ENCODE data around the gene NAXD.
"Not testable (repeated sequence)": the region's sequence is repeated elsewhere in the genome, so short reads cannot be mapped to it uniquely, and the experiment has no call there.

The NAXD gene

GRCh38 chr13:110665491-110666254, 50.3 kb downstream of the NAXD start:
- no peak for DNase-seq

GRCh38 chr13:110666255-110666533, 50.8 kb downstream of the NAXD start:
- no peak for DNase-seq

- no peak for DNase-seq
Observed at GRCh38 chr13:110669036-110669435, 53.7 kb downstream of the NAXD start.

- DNase-seq, result not testable (repeated sequence)
Observed at GRCh38 chr13:110669814-110670213, 54.5 kb downstream of the NAXD start.

GRCh38 chr13:110676595-110677587, 61.5 kb downstream of the NAXD start:
- no peak for DNase-seq

GRCh38 chr13:110677731-110678545, 62.6 kb downstream of the NAXD start:
- DNase-seq, result peak in 1 of 14 donors; percentile 46

GRCh38 chr13:110680852-110681251, 65.5 kb downstream of the NAXD start:
- no peak for DNase-seq

GRCh38 chr13:110681868-110682550, 66.7 kb downstream of the NAXD start:
- no peak for DNase-seq

GRCh38 chr13:110682746-110683145, 67.4 kb downstream of the NAXD start:
- DNase-seq, result no peak

- DNase-seq, result no peak
Observed at GRCh38 chr13:110683203-110683883, 68.0 kb downstream of the NAXD start.

- DNase-seq, result no peak
Observed at GRCh38 chr13:110683921-110684320, 68.6 kb downstream of the NAXD start.

- DNase-seq, result no peak
Observed at GRCh38 chr13:110684388-110685056, 69.2 kb downstream of the NAXD start.

- no peak for DNase-seq
Observed at GRCh38 chr13:110685305-110686020, 70.1 kb downstream of the NAXD start.

GRCh38 chr13:110687736-110688135, 72.4 kb downstream of the NAXD start:
- DNase-seq, result no peak

GRCh38 chr13:110689041-110689440, 73.7 kb downstream of the NAXD start:
- DNase-seq, result no peak

All from C1 segment of cervical spinal cord (tissue), 14 donors.